Mammary epithelial cell (primary cell): ENCODE measurements around the gene ZPR1.

Experiments
- CTCF ChIP-seq, 2 donors: IDR thresholded peaks in 1 of 2; conservative IDR thresholded peaks in 1 of 2; 2 replicates each; pipeline ENCODE4 v1.5.1; 2011 to 2012; ENCODE audit warnings: inconsistent platforms in 2 of 2, low read length in 2 of 2, mild to moderate bottlenecking in 2 of 2, control low read depth in 1 of 2, low read depth in 1 of 2; ENCODE audit not compliant: insufficient read depth in 1 of 2; ENCODE audit errors: extremely low read depth in 1 of 2
- EZH2 ChIP-seq: IDR thresholded peaks from 2 replicates; pipeline ENCODE4 v1.6.1; 2012; ENCODE audit warnings: low read length, inconsistent platforms, borderline replicate concordance

DNA sequence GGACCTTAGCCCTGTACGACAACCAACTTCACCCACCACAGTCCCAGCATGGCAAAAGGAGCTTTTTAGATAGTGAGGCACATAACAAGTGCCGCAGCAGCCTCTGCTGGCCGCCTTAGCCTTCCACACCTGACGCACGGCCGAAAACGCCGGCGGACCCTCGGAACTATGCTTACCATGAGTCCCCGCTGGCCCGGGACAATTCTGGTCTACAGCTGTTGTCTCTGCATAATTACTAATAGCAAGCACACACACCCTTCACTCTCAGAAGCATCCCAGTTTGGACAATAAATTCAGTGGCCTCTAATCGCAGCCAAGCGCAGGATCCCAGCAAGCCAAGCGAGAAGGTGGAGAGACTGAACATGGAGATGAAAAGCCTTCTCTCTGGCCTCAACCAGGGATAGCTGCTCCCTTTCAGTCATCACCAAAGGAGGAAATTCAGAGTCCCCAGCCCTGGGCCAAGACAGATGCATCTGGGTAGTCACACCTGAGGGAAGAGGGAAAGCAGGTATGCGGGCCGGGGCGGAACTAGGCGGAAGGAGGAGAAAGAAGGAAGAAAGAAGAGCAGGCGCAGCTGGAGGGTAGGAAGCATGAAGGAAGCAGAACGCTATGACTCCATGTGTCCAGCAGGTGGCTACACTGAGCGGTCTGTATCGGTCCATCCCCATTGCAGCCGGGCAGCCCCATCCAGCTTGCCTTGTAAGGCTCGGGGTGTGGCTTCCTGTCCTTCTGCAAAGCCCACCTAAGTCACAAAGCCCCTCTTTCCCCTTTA, 55.4 kb downstream of the ZPR1 start:
- TF ChIP-seq EZH2 (no peak), CTCF (conservative IDR thresholded peaks at IDR 0.05 in 1 of 2, IDR thresholded peaks at IDR 0.05 in 1 of 2; ENCODE audit: extremely low read depth in 1 of 2, insufficient read depth in 1 of 2, low read depth in 1 of 2, low read length in 2 of 2) (peak; percentile 84 to 88)
